GM12874 (cell line): Measurements from ENCODE around the gene SFXN5.

Source experiments
- TF ChIP-seq, protein P1 (sequence below): IDR thresholded peaks from 2 replicates; pipeline ENCODE4 v1.5.1; 2011; ENCODE audit warnings: low read depth, mild to moderate bottlenecking, control low read depth, low read length, moderate library complexity; ENCODE audit not compliant: insufficient read depth

SFXN5 gene

DNA sequence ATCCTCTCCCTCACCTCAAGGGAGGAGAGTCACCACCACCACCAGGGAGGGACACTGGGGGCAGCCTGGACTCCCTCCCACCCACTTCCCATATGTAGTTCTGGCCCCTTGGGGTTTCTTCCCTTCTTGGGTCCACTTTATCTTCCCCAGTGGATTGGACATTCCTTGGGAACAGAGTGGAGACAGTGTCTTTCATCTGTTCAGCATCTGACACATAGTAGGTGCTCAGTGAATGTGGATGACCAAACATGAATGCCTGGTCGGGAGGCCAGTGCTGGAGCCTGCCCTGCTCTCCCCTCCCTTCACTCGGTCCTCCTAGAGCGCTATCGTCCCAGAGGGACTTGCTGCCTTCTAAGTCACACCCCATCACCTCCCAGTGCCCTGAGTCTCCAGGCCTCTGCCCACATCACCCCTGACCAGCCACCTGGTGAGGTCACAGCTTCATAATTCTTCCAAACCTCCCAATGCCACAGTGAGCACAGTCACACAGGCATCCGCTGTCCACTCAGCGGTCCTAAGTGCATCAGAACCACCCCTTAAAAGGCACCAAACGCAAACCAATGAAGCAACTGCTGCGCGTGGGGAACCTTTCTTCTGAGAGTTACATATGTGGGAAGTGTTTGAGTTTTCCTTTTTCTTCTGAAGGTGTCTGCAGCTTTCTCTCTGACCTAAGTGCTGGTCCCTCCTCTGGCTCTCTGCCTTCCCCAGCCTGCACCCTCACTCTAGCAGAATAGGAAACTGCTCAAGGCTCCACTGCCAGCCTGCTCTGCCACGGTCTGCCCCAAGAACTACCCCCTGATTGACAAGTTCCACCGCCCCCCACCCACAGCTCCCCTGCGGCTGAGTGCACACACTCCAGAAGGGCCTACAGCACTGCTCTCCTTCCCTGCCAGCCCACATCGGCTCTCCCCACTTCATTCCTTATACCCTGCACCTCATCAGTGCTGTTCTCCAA, 7.2 kb upstream of the SFXN5 start:
- TF ChIP-seq, protein P1, sequence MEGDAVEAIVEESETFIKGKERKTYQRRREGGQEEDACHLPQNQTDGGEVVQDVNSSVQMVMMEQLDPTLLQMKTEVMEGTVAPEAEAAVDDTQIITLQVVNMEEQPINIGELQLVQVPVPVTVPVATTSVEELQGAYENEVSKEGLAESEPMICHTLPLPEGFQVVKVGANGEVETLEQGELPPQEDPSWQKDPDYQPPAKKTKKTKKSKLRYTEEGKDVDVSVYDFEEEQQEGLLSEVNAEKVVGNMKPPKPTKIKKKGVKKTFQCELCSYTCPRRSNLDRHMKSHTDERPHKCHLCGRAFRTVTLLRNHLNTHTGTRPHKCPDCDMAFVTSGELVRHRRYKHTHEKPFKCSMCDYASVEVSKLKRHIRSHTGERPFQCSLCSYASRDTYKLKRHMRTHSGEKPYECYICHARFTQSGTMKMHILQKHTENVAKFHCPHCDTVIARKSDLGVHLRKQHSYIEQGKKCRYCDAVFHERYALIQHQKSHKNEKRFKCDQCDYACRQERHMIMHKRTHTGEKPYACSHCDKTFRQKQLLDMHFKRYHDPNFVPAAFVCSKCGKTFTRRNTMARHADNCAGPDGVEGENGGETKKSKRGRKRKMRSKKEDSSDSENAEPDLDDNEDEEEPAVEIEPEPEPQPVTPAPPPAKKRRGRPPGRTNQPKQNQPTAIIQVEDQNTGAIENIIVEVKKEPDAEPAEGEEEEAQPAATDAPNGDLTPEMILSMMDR, result no peak

DNA sequence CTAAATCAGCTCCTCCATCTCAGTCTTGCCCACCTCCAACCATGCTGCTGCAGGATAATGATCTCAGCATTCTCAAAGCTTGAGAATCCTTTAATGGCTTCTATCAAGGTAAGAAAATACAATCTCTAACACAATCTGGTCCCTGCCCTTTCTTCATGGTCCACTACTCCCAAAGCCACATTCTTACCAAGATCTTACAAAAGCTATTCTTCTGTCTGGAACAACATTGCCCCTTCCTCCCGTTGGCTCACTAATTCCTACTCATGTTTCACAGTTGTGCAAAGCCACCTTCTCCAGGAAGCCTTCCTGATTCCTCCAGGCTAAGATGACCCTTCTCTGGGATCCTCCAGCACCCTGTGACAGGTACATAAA, 5.9 kb upstream of the SFXN5 start:
- TF ChIP-seq, protein P1, result no peak

DNA sequence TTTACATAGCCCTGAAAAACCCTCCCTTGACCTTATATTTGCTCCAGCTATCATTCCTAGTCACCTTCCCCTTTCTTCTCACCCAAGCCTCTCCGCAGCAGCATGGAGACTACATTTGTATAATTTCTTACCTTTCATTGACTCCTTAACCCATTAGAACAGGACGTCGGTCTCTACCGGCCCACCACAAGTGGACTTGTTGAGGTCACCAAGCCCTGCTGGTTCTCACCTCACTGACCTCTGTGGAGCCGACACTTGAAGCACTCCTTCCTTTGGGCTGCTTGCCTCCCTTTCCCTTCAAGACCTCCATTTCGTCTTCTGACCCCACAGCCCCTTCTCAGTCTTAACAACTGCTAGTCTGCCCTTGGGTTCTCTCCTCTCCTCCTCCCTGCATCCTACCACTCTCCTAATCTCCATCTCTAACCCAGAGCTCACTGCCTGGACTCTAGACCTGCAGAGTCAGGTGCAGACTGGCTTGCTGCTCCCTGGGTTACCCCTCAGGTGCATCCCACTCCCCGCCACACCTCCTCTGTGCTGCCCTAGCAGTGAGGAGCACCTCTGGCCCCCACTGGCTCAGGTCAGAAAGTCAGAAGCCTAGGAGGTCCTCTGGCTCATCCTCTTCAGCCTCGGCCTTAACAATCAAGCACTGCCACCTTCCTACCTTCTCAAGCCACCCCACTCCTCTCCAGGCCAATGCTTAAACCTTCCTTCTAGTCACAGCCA, 5.3 kb upstream of the SFXN5 start:
- TF ChIP-seq, protein P1, result no peak

DNA sequence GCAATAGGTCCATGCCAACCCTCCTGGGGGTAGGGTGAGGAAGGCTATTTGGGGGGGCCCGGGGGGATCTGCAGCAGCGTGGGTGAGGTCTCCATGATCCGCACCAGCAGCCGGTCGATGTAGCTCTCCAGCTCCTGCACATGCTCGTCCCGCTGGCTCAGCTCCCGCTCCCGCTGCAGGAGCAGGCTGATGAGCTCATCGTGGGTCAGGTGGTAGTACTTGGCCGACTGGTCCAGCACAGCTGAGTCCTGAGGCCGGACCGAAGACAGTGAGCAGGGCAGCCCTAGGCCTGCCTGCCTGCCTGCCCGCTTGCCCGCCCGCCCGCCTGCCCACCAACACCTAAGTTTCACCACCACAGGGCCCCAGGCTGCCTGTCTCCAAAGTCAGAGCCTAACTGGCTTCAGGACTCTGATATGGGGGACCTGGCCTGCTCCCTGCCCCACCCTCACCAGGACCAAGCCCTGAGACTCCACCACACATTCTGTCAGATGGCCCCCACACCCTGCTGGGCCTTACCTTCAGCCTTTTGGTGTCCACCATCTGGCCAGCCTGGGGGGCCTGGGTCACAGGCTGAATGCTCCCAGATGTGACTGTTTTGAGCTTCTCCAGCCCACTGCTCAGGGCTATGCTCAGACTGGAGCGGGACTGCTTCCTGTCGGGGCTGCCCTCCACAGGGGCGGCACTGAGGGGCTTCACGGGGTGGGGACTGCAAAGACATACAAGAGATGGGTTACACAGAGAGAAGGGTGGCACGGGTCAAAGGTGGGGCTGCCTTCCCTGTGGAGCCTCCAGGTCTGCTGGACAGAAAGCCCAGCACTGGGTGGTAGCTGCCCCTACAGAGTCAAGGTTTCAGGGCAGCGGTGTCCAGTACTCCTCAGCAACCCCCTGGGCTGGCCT, 4.2 kb upstream of the SFXN5 start:
- TF ChIP-seq, protein P1, result no peak

DNA sequence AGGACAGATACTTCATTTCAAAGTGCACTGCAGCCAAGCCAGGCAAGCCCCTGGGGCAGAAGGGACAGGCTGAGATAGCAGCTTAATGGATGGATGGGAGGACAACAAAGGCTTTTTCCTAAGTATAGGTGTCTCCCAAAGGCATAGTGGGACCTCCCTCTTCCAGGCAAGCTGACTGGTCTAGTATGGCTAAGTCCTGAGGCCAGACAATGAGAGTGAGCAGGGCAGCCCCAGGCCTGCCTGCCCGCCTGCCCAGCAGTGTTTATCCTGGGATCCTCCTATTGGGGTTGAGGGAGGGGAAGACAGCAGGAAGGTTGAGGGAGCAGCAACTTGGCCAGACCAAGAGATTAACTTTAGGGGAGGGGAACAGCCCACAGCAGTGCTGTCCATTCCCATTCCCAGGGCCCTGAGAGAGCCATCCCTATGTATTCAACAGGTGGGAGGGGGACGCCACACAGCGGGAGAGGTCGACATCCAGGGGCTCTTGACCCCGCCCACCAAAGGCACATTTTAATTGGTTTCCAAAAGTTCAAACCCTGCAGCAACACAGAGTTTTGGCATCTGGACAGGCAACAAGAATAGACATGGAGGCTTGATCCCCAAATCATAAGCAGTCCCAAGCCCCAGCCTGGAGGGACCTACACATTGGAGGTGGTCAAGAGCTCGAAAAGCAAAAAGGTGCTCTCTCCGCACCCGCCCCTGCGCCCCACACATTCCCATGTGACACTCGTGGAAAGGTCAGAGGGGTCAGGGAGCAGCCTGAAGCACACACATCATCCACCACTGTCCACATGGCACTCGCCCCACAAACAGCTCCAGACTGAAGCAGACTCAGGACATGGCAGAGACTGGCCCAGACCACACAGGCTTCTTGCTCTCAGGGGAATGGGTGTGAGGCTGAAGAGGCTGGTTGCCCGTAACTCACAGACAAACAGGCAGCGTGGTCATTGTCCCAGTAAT, 2.9 kb upstream of the SFXN5 start:
- TF ChIP-seq, protein P1, result no peak

DNA sequence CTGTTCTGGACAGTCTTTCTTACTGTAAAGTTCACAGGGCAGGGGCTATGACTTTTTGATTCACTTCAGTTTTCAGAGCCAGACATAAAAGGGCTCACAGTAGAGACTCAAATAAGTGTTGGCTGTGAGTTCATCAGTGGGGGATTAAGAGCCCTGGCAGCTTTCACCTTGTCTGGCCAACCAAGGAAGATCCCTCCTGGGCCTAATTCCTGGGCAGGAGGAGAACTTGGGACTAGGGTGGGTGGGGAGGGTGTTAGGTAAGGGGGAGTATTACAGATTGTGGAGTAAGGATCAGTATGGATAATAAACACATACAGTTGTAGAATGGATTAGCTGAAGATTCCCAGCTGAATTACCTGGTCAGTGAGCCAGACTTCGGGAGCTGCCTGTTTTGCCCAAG, 904 bp upstream of the SFXN5 start:
- TF ChIP-seq, protein P1, result no peak
